H9 (cell line): ENCODE data around the gene RIMBP3C. TPM values are rescaled to one million over a fixed set of nuclear protein-coding genes. Genes with fewer than 3 reads are reported as not detected.

Source experiments
- DNase-seq: peaks from one replicate; pipeline ENCODE4 v3.0.0-alpha.2; 2017
- H2AFZ ChIP-seq: one replicate; pipeline ENCODE4 v1.6.1; 2013; ENCODE audit warnings: mild to moderate bottlenecking, low read length, control low read depth, moderate library complexity
- H2AK5ac ChIP-seq: 2 replicates; pipeline ENCODE4 v1.6.1; 2013; ENCODE audit warnings: low read length, control low read depth, mixed read lengths; ENCODE audit not compliant: insufficient read length
- H2BK120ac ChIP-seq: one replicate; pipeline ENCODE4 v1.6.1; 2013; ENCODE audit warnings: low read depth, mild to moderate bottlenecking, low read length, control low read depth, inconsistent platforms; ENCODE audit not compliant: poor library complexity, severe bottlenecking
- H2BK12ac ChIP-seq: 2 replicates; pipeline ENCODE4 v1.6.1; 2013; ENCODE audit warnings: low read length, control low read depth, mixed read lengths, low read depth; ENCODE audit not compliant: insufficient read length
- H2BK15ac ChIP-seq: 2 replicates; pipeline ENCODE4 v1.6.1; 2013; ENCODE audit warnings: low read depth, low read length, control low read depth
- H2BK20ac ChIP-seq: one replicate; pipeline ENCODE4 v1.6.1; 2013; ENCODE audit warnings: low read depth, mild to moderate bottlenecking, low read length, control low read depth, inconsistent platforms; ENCODE audit not compliant: poor library complexity, severe bottlenecking
- H2BK5ac ChIP-seq: 2 replicates; pipeline ENCODE4 v1.6.1; 2013; ENCODE audit warnings: low read length, control low read depth, mixed read lengths; ENCODE audit not compliant: insufficient read length
- H3K14ac ChIP-seq: 2 replicates; pipeline ENCODE4 v1.6.1; 2013; ENCODE audit warnings: low read length, control low read depth; ENCODE audit not compliant: insufficient read depth
- H3K18ac ChIP-seq: 2 replicates; pipeline ENCODE4 v1.6.1; 2013; ENCODE audit warnings: low read depth, mild to moderate bottlenecking, mixed read lengths, low read length, control low read depth; ENCODE audit not compliant: insufficient read length
- H3K23ac ChIP-seq: 2 replicates; pipeline ENCODE4 v1.6.1; 2013; ENCODE audit warnings: low read length, control low read depth, mixed read lengths, low read depth; ENCODE audit not compliant: insufficient read length
- H3K23me2 ChIP-seq: 2 replicates; pipeline ENCODE4 v1.6.1; 2013; ENCODE audit warnings: low read depth, mild to moderate bottlenecking, mixed read lengths, low read length, control low read depth; ENCODE audit not compliant: insufficient read length, poor library complexity, severe bottlenecking
- H3K27ac ChIP-seq: 2 replicates; pipeline ENCODE4 v1.5.1; 2013; ENCODE audit warnings: low read length, control low read depth, mixed read lengths, low read depth; ENCODE audit not compliant: insufficient read length
- H3K27me3 ChIP-seq: 2 replicates; pipeline ENCODE4 v1.6.1; 2013; ENCODE audit warnings: low read length, control low read depth, inconsistent platforms; ENCODE audit not compliant: insufficient read depth
- H3K4ac ChIP-seq: 2 replicates; pipeline ENCODE4 v1.6.1; 2013; ENCODE audit warnings: low read depth, mild to moderate bottlenecking, control low read depth, inconsistent platforms, low read length, moderate library complexity
- H3K4me1 ChIP-seq: 2 replicates; pipeline ENCODE4 v1.6.1; 2013; ENCODE audit warnings: low read length, control low read depth, inconsistent platforms; ENCODE audit not compliant: insufficient read depth
- H3K4me2 ChIP-seq: 2 replicates; pipeline ENCODE4 v1.6.1; 2013; ENCODE audit warnings: low read length, control low read depth, mixed read lengths; ENCODE audit not compliant: insufficient read length, insufficient read depth
- H3K56ac ChIP-seq: 2 replicates; pipeline ENCODE4 v1.6.1; 2013; ENCODE audit warnings: low read depth, mild to moderate bottlenecking, mixed read lengths, low read length, control low read depth; ENCODE audit not compliant: insufficient read length
- H3K79me1 ChIP-seq: 2 replicates; pipeline ENCODE4 v1.6.1; 2013; ENCODE audit warnings: low read depth, mild to moderate bottlenecking, moderate library complexity, low read length, control low read depth, inconsistent platforms; ENCODE audit not compliant: insufficient read depth, poor library complexity, severe bottlenecking
- H3K79me2 ChIP-seq: 2 replicates; pipeline ENCODE4 v1.6.1; 2013; ENCODE audit warnings: low read length, control low read depth, inconsistent platforms; ENCODE audit not compliant: insufficient read depth
- H3K9ac ChIP-seq: 2 replicates; pipeline ENCODE4 v1.6.1; 2013; ENCODE audit warnings: low read length, control low read depth, mixed read lengths; ENCODE audit not compliant: insufficient read length; ENCODE audit errors: extremely low read depth
- H3K9me3 ChIP-seq: one replicate; pipeline ENCODE4 v1.6.1; 2013; ENCODE audit warnings: low read depth, low read length, inconsistent platforms; ENCODE audit not compliant: control insufficient read depth
- H3T11ph ChIP-seq: one replicate; pipeline ENCODE4 v1.6.1; 2013; ENCODE audit warnings: mild to moderate bottlenecking, low read length, control low read depth, inconsistent platforms
- H4K20me1 ChIP-seq: one replicate; pipeline ENCODE4 v1.6.1; 2013; ENCODE audit not compliant: control insufficient read depth, insufficient read length, insufficient read depth
- H4K5ac ChIP-seq: 2 replicates; pipeline ENCODE4 v1.6.1; 2013; ENCODE audit warnings: low read depth, mild to moderate bottlenecking, mixed read lengths, low read length, control low read depth; ENCODE audit not compliant: insufficient read length
- H4K8ac ChIP-seq: replicated peaks from 2 replicates; pipeline ENCODE4 v1.6.1; 2013; ENCODE audit warnings: low read length, control low read depth, mixed read lengths, low read depth; ENCODE audit not compliant: insufficient read length
- H4K91ac ChIP-seq: 2 replicates; pipeline ENCODE4 v1.6.1; 2013; ENCODE audit warnings: low read depth, mild to moderate bottlenecking, moderate library complexity, mixed read lengths, low read length, control low read depth; ENCODE audit not compliant: insufficient read length
- H3K27ac Mint-ChIP-seq, 3 experiments: 2 replicates in 2 of 3; 3 replicates in 1 of 3; pipeline ENCODE4 v1.8.0; 2020 to 2021; ENCODE audit warnings: mixed read lengths in 3 of 3, mild to moderate bottlenecking in 1 of 3, moderate library complexity in 1 of 3
- H3K27me3 Mint-ChIP-seq: 2 replicates; pipeline ENCODE4 v1.8.0; 2021; ENCODE audit warnings: low read depth, mild to moderate bottlenecking, moderate library complexity, mixed read lengths
- H3K36me3 Mint-ChIP-seq, 3 experiments: 2 replicates in 2 of 3; 3 replicates in 1 of 3; pipeline ENCODE4 v1.8.0; 2020 to 2021; ENCODE audit warnings: low read depth in 3 of 3, mixed read lengths in 3 of 3; ENCODE audit not compliant: insufficient read depth in 1 of 3
- H3K4me1 Mint-ChIP-seq, 2 experiments: 2 replicates each; pipeline ENCODE4 v1.8.0; 2020; ENCODE audit warnings: mixed read lengths in 2 of 2
- H3K4me3 Mint-ChIP-seq, 2 experiments: 2 replicates in 1 of 2; 3 replicates in 1 of 2; pipeline ENCODE4 v1.8.0; 2020 to 2021; ENCODE audit warnings: mild to moderate bottlenecking in 2 of 2, mixed read lengths in 2 of 2, moderate library complexity in 1 of 2
- H3K9me3 Mint-ChIP-seq, 2 experiments: 2 replicates in 1 of 2; 3 replicates in 1 of 2; pipeline ENCODE4 v1.8.0; 2020; ENCODE audit warnings: mild to moderate bottlenecking in 2 of 2, mixed read lengths in 2 of 2, moderate library complexity in 1 of 2
- CTCF ChIP-seq: fragments of 200-600 bp; sonication (generic); conservative IDR thresholded peaks from 3 replicates; pipeline ENCODE4 v1.8.0; 2021; ENCODE audit warnings: antibody characterized with exemption, mild to moderate bottlenecking
- WGBS: extraction: QIAGEN DNeasy Blood & Tissue Kit; methylation state at CpG from one replicate; pipeline ENCODE4 v1.1.7; 2013; ENCODE audit warnings: missing lambda C conversion rate, low lambda C conversion rate, mixed read lengths; ENCODE audit not compliant: insufficient read length; ENCODE audit errors: extremely low coverage; 5-methylcytosine and 5-hydroxymethylcytosine counted together
- total RNA-seq: library from RNA; stranded (reverse); gene quantifications from 2 replicates; pipeline ENCODE4 v1.2.1, GENCODE V29; 2021

The RIMBP3C gene
- total RNA-seq, 1 experiment from 2014 or later, result 0.44 TPM

GRCh38 chr22:21589396-21589795, 38.1 kb upstream of the RIMBP3C start:
- H2AK5ac ChIP-seq, result no peak overlapping the region
- no peak overlapping the region for H3T11ph ChIP-seq
- no peak overlapping the region for H2BK12ac ChIP-seq
- H3K79me1 ChIP-seq, result peaks cover 11% of the 10 kb centered on the region
- H2AFZ ChIP-seq, result no peak overlapping the region
- H4K91ac ChIP-seq, result no peak overlapping the region
- no peaks in the 10 kb centered on the region for H3K23me2 ChIP-seq
- H3K27ac Mint-ChIP-seq, result no peak overlapping the region; a peak in 1 of 7 replicates
- no peaks in the 10 kb centered on the region for H3K27me3 ChIP-seq
- no peak overlapping the region for H3K4me2 ChIP-seq
- TF ChIP-seq CTCF, result no peak
- no peak overlapping the region for H2BK5ac ChIP-seq
- H4K20me1 ChIP-seq, result no peaks in the 10 kb centered on the region
- no peak overlapping the region for H3K18ac ChIP-seq
- H3K9me3 ChIP-seq, result no peaks in the 10 kb centered on the region
- H3K27me3 Mint-ChIP-seq, result no peaks in the 10 kb centered on the region
- H3K14ac ChIP-seq, result no peak overlapping the region
- no peak overlapping the region for H3K4ac ChIP-seq
- H3K4me3 Mint-ChIP-seq, result no peak overlapping the region
- H3K4me1 ChIP-seq, result no peaks in the 10 kb centered on the region
- no peak overlapping the region for H3K27ac ChIP-seq
- no peak for DNase-seq
- no peak overlapping the region for H2BK20ac ChIP-seq
- WGBS, result no CpG with 5 or more reads among the region's 8 CpGs
- no peak overlapping the region for H3K56ac ChIP-seq
- no peaks in the 10 kb centered on the region for H3K9me3 Mint-ChIP-seq
- no peak overlapping the region for H4K8ac ChIP-seq
- H4K5ac ChIP-seq, result no peak overlapping the region
- no peak overlapping the region for H3K9ac ChIP-seq
- peaks cover 18 to 32% (median 28%) of the 10 kb centered on the region in 3 experiments; a peak in 6 of 7 replicates for H3K36me3 Mint-ChIP-seq
- H2BK15ac ChIP-seq, result no peak overlapping the region
- peaks cover 22 to 24% of the 10 kb centered on the region in 2 experiments for H3K4me1 Mint-ChIP-seq
- no peak overlapping the region for H3K23ac ChIP-seq
- H3K79me2 ChIP-seq, result peaks cover 53% of the 10 kb centered on the region; the same call in 1 of the 2 replicates
- H2BK120ac ChIP-seq, result no peak overlapping the region
